Inferior parietal cortex (tissue), 1 donor: ENCODE data around the gene PGM3.

ENCODE experiments used
- DNase-seq: peaks from one replicate; pipeline ENCODE4 v3.0.0-alpha.2; 2016; ENCODE audit errors: extremely low spot score

PGM3 gene

DNA sequence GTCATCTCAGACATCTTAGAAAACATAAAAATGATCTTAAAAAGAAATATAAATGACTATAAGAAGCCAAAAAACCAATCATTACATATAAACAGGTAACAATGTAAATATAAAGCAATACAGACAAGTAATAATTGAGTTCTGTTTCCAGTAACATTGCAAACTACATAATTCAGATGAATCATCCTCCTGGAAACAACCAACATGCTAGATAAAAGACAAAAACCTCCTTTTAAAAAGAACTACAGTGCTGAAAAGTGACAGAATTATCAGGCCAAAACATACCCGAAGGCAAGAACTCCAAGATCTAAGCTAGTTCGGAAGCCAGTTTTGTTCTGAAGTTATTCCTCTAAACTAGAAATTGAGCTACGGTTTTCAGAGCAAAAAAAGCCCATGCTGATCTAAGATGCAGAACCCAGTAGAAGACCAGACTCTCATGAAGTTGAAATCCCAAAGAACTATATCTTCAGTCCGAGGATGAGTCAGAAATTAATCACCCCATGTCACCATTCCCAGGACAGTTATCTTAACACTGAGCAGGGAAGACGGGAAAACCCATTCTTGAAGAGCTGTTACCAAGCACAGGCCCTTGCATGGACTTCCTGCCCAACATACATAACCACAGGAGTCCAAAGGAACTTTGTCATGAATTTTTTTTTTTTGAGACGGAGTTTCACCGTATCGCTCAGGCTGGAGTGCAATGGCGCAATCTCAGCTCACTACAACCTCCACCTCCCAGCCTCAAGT lies 9.8 kb downstream of the PGM3 start:
- DNase-seq, result no peak

DNA sequence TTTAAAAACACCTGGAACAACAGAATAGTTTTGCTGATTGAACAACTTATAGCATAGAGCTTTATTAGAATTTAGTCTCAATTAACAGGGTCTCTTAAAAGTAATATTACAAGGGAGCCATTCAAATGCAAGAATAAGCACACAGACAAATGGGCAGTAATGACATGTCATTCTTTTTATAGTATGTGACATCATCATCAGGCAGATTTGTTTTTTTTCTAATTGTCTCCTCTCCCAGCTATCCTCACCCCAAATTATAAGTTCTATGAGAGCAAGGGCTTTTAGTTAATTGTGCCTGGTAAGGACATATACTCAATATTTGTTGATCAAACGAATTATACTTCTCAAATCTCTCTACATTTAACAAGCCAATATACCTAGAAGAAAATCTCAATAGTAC lies 11.0 kb downstream of the PGM3 start:
- no peak for DNase-seq

DNA sequence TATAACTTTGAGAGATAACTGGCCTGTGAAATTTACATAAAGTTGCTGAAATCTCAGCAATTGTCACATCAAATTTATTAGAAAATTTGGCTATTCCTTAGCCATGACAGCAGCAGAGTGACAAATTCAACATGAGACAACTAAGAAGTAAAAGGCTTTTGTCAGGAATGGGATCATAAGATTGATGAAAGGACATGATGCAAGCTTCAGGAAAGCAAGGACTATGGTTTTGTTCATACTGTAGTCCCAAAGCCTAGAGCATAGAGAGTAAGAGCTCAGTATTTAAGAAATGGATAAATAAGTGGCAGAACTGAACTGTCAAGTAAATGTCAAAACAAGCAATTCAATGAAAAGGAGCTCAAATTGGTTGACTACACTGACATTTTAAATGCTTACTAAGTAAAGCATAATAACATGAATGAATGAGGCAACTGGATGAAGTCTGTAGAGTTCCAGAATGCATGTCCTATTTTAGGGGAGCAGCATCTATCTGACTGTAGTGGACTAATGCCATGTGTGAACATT lies 12.6 kb downstream of the PGM3 start:
- DNase-seq, result no peak

DNA sequence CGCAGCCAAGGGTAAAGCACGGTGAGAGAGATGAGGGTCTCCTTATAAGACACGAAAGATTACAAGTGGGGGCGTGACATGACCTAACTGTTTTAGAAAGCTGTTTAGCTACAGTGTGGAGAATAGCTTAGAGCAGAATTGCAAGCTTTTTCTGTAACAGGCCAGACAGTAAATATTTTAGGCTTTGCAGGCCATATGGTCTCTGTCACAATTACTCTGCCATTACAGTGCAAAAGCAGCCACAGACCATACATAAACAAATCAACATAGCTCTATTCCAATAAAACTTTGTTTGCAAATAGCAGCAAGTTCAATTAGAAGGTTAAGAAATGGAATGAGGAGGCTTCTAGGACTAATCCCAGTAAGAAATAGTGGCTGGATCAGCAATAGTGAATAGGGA lies 16.8 kb downstream of the PGM3 start:
- no peak for DNase-seq

DNA sequence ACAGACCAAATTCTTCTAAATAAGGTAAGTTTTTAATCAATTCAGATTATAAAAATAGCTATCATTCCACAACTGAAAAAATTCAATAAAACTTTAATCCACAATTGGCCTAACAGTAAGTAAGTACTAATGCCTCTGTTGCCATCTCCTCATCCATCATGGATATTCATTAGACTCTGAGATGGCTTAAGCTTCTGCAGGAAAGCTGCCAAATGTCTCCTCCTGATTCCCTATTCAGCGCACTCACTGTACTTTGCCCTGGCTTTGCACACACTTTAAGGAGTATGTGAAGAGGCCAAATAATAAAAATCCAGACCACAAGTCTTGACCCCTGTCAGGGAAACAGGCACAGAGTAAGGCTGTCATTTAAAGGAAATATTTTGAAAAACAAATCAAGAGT lies 23.6 kb downstream of the PGM3 start:
- no peak for DNase-seq

DNA sequence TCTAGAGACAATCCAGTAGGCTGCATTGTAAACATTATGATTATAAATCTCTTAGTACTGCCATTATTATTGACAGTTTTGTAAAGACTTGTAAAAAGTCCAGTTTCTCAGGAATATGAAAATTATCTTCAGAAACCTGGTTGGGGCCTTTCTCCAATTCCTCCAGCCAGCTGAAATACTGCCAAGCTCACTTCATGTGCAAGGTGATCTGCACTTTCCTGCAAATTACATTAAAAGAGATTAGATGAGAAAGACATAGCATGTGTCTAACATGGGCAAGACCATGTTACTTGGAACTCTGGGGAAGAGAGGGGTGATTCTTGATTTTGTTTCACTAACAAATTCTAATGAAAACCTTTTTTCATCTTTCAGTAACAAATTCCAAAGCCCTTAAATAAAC lies 24.0 kb downstream of the PGM3 start:
- DNase-seq, result no peak

DNA sequence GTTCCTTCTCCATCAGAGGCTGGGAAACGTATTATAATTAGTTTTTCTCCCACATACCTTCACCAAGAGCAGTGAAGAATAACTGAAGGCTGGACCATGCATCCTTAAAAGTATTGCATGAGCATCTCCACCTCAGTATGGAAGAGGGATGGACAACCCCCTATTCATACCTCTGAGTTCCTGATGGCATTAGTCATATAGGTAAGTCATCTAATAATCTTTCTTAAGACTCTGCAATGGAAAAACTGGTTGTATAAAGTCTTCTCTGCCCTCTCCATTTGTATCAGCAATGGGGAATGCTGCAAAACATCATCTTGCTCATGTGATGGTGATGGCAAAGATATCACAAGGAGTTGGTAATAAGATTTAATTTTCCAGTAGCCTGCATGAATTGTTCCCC lies 24.5 kb downstream of the PGM3 start:
- DNase-seq, result no peak

DNA sequence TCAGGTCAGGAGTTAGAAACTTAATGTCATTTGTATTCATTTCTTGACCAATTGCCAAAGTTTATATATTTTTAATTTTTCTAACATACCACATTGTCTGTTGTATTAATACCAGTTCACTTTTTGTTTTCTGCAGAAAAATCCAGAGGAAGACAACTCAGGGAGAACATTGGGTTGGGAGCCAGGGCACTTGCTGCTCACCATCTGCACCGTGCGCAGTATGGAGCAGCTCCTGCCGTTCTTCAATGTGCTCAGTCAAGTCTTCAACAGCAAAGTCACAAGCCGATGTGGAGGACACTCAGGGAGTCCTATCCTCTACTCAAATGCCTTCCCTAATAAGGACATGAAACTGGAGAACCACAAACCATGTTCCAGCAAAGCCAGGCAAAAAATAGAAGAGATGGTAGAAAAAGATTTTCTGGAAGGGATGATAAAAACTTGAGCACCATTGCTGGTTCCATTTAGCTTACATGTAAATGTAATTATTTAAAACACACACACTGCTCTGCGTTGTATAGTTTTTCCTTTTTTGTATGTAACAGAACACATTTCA lies 25.3 kb downstream of the PGM3 start:
- DNase-seq, result no peak

DNA sequence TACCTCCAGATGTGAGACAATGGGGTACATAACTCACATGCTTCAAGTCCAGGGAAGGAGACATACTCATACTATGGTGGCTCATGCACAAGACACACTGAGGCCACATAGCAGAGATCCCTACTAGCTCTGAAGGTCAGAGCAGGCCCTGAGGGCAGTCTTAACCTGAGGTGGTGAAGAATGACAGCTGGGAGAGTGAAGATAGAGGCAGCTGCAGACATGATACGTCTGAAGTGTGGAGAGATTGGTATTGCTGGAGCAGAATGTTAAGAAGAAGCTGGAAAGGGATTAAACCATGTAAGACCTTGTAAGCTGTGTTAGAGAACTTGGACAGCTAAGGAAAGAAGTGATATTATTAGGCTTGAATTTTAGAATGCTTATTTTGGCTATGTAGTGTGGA lies 32.9 kb downstream of the PGM3 start:
- no peak for DNase-seq

DNA sequence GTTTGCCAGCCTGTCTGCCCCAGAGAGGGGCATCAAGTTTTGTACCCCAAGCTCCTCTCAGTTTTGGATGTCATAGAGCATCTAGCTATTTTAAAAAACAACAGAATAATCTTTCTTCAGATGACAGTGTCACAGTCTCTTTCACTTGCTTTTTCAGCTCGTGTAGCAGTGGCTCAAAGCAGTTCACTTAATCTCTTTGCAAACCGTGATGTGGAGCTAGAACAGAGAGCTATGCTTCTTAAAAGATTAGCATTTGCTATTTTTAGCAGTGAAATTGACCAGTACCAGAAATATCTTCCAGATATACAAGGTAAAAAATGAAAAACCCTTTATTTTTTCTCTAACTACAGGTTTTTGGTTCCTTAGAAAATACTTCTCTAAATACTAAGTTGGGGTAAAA lies 37.3 kb downstream of the PGM3 start:
- no peak for DNase-seq

DNA sequence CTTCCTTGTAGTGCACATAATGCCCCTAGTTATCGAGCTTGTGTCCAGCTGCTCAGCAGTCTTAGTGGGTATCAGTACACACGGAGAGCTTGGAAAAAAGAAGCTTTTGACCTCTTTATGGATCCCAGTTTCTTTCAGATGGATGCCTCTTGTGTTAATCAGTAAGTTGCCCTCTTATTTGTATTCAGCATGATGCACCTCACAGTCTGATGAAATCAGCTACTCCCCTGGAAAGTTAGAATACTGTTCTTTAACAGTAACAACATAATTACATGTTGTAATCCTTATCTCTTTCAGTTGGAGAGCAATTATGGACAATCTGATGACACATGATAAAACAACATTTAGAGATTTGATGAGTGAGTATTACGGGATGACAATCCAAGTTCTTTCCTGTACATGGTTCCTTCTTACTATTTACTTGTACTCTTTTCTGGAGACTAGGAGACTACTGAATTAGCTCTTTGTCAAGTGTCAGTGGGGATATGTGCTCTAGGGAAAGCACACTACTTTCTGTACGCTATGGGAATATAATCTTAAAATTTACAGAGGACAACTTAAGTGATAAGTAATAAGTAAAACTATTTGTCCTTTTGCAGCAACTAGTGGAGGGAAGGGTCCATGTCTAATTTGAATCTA lies 39.1 kb downstream of the PGM3 start:
- no peak for DNase-seq

DNA sequence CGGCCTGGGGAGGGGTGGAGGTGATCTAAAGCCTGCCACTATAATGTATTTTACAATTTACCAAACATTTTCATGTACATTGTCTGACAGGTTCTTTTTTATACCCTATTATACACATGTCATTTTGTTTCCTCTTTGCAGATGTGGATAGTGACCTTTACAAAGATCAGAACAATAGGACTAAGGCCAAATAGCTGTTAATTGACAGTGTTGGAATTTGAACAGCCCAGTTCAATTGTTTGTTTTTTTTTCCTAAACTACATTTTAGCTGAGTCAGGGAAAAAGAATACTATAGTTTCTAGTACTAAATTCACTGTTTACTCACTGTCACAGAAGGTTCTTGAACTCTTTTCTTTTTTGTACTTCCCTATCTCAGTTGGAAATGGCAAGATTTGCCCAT lies 40.2 kb downstream of the PGM3 start:
- DNase-seq, result no peak

DNA sequence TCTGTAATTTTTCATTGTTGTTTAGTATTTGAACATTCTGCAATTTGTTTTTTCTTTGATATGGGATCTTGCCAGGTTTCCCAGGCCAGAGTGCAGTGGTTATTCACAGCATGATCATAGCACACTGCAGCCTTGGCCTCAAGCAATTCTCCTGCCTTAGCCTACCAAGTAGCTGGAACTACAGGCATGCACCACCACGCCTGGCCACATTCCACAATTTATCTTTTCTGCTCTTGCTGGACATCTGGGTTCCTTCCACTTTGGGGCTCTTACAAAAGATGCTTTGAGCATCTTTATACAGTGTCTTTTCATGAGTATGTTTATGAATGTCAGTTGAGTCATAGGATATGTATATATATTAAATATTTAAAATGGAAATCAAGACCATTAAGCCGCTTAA lies 42.0 kb downstream of the PGM3 start:
- no peak for DNase-seq

DNA sequence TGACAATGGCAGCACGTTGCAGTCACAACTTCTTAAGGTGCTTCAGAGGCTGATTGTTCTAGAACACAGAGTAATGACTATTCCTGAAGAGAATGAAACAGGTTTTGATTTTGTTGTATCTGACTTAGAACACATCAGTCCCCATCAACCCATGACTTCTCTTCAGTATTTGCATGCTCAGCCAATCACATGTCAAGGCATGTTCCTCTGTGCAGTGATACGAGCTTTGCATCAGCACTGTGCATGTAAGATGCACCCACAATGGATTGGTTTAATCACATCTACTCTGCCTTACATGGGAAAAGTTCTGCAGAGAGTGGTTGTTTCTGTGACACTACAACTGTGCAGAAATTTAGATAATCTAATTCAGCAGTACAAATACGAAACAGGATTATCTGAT lies 54.3 kb downstream of the PGM3 start:
- no peak for DNase-seq

DNA sequence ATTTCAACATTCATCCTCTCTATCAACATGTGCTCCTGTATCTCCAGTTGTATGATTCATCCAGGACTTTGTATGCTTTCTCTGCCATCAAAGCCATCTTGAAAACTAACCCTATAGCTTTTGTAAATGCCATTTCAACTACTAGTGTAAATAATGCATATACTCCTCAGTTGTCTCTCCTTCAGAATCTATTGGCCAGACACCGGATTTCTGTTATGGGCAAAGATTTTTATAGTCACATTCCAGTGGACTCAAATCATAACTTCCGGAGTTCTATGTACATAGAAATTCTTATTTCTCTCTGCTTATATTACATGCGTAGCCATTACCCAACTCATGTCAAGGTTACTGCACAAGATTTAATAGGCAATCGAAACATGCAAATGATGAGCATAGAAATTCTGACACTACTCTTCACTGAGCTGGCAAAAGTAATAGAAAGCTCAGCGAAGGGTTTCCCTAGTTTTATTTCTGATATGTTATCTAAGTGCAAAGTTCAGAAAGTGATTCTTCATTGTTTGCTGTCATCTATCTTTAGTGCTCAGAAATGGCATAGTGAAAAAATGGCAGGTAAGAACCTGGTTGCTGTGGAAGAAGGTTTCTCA lies 54.8 kb downstream of the PGM3 start:
- DNase-seq, result no peak

DNA sequence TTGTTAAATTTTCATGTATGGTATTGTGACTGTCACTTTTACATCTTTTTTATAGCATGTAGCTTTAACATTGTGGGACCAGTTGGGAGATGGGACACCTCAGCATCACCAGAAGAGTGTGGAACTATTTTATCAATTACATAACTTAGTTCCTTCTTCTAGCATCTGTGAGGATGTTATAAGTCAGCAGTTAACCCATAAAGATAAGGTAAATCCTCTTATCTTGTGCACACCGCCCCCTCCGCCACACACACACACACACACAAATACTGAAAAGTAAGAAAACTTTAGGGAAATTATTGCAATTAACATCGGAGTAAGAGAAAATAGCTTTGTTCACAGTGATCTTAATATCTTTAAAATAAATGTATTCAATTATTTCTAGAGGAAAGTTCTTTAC lies 60.9 kb downstream of the PGM3 start:
- no peak for DNase-seq

DNA sequence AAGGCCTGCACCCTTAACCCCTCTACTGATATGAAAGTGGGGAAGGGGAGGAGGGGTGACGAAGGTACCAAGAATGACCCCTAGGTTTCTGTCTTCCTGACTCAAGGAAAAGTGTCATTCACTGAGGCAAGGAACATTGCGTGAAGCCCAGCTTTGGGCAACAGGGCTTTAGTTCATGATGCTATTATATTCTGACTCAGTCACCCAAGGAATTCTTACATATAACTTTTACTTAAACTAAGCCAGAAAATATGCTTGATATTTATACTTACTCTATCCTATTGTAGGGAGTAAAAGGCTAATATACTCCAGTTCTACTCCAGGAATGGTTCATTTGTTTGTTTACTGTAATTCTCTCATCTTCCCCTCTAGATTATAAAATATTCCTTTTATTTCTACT lies 65.1 kb downstream of the PGM3 start:
- no peak for DNase-seq

DNA sequence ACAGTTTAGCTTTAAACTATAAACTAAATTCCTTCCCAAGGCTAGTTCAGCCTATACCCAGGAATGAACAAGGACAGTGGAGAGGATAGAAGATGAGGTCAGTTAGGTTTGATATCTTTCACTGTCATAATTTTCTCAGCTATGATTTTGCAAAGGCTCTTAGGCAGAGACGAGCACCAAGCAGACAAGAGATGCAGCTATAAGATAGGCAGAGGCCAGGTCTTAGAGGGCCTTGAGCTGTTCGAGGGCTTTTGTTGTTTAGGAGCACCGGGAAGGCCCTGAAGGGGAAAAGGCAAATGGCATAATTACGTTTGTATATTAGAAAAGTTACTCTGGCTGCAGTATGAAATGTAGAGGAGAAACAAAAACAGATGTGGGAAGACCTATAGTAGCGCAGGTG lies 65.8 kb downstream of the PGM3 start:
- no peak for DNase-seq

DNA sequence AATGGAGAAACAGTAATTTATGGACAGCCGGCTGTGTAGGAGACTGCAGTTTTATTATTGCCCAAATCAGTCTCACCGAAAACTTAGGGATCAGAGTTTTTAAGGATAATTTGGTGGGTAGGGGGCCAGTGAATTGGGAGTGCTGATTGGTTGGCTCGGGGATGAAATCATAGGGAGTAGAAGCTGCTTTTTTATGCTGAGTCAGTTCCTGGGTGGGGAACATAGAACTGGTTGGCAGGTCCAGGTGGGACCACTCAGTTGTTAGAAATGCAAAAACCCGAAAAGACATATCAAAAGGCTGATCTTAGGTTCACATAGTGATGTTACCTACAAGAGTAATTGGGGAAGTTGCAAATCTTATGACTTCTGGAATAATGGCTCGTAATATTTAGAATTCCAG lies 66.3 kb downstream of the PGM3 start:
- DNase-seq, result no peak

DNA sequence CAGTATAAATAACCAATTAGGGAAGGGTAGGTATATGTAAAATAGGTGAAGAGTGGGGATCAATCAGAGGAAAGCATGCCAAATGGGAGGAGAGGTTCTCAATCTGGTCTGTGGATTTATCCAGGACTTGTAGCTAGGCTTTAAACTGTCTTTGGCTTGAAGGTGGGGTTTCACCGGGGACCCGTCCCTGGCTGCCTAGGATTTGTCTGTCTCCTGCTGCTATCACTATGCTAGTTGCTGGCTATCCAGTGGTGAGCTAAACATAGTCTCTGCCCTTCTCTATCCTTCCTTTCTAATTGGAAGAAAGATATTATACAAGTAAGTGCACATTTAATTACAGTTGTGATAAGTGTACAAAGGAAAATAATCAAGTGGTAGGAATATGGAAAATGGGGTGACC lies 66.8 kb downstream of the PGM3 start:
- DNase-seq, result no peak

DNA sequence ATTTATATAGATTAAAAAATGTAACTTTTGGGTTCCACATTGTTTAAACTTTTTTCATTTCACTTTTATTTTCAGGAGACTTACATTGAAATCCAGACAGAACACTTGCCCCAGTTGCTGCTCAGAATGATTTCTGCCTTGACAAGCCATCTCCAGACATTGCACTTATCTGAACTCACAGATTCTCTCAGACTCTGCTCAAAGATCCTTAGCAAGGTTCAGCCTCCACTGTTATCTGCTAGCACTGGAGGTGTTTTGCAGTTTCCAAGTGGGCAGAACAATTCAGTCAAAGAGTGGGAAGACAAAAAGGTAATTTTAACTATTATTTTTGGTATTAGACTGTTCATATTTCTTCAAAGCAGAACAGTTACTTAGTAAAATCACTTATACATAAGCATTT lies 67.6 kb downstream of the PGM3 start:
- no peak for DNase-seq

DNA sequence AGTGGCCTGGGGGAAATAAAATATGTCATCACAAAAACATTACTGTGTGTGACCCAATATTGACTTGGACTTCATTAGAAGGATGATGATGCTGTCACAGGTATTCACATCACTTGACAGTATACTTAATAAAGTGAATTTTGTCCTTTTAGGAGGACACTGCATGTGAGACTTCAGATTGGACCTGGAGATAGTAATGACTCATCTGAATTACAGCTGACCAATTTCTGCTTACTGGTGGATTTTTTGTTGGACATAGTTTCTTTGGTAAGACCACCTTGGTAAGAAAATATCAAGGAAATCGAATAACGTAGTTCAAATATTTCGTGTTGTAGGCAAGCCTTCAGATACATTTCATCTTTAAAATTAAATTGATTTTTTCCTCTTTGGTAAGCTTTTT lies 68.5 kb downstream of the PGM3 start:
- no peak for DNase-seq

DNA sequence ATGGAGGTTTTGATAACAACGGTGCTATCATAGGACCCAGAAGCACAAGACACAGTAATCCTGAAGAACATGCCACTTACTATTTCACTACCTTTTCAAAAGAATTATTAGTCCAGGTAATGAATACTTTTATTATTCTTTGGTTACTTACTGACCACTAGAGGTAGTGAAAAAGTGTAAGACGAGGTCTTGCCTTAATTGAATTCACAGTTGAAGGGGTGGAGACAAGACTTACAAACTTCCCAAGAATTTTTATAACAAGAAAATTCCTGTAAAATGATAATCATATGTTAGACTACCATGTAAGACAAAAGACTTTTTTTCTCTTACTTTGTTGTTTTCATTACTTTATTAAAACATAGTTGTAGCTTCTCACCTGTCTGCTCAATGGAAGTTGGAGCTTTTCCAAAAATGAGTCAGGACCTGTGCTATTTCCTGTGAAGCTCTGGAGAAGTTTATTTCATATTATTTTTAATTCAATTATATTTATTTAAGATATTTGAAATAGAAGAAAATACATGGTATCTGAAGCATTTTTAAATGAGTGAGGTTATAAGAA lies 73.2 kb downstream of the PGM3 start:
- DNase-seq, result no peak
